Bronchial epithelial cell (primary cell): ENCODE measurements around the gene GRK6. TPM values are rescaled to one million over a fixed set of nuclear protein-coding genes. Genes with fewer than 3 reads are reported as not detected.
A peak's percentile ranks its signal among the peaks of the same experiment; 100 is the strongest.

ENCODE experiments used
- DNase-seq: peaks from one replicate; pipeline ENCODE4 v3.0.0-alpha.2; 2010; ENCODE audit warnings: low read depth
- FAIRE-seq: peaks from 2 replicates; lab custom pipeline; 2011; peaks lifted over from hg19 to GRCh38; lab: Jason Lieb, UNC
- H3K27me3 ChIP-seq: 2 replicates; pipeline ENCODE4 v1.5.1; 2011; ENCODE audit warnings: low read length; ENCODE audit not compliant: control insufficient read depth, insufficient read depth
- H3K36me3 ChIP-seq: 2 replicates; pipeline ENCODE4 v1.5.1; 2011; ENCODE audit warnings: low read length; ENCODE audit not compliant: control insufficient read depth, insufficient read depth
- H3K4me3 ChIP-seq: 2 replicates; pipeline ENCODE4 v1.5.1; 2011; ENCODE audit warnings: mild to moderate bottlenecking, low read depth, low read length, control low read depth
- CTCF ChIP-seq: IDR thresholded peaks from 2 replicates; pipeline ENCODE4 v1.5.1; 2011; ENCODE audit warnings: mild to moderate bottlenecking, moderate library complexity, low read length, control low read depth, inconsistent platforms; ENCODE audit not compliant: insufficient read depth, severe bottlenecking
- total RNA-seq: library from RNA; depleted of rRNA; stranded (reverse); fragments of >200 nt; gene quantifications from 2 replicates; pipeline ENCODE4 v1.2.1, GENCODE V29; 2014

The GRK6 gene
- total RNA-seq, 1 donor from 2014 or later, result 22.9 TPM

- Histone ChIP-seq H3K27me3 (no peaks in the 10 kb centered on the region), H3K4me3 (peak overlapping the region; percentile 70), H3K36me3 (peaks cover 18% of the 10 kb centered on the region)
- DNase-seq (no peak), FAIRE-seq (no peak)
- TF ChIP-seq CTCF, result no peak
Observed at GRCh38 chr5:177472460-177473442, 46.3 kb downstream of the GRK6 start.

GRCh38 chr5:177473443-177474001 lies 47.0 kb downstream of the GRK6 start, which contains the start of gene DBN1:
Gene DBN1 (minus strand): TSS chr5:177473634. CDS start chr5:177473521, 113 bp downstream.
- H3K4me3 ChIP-seq, result peak within 1 kb of the TSS; percentile 70
- FAIRE-seq, result no peak
- peaks cover 12% of the 10 kb centered on the region for H3K36me3 ChIP-seq
- TF ChIP-seq CTCF, result no peak
- H3K27me3 ChIP-seq, result no peaks in the 10 kb centered on the region
- no peak for DNase-seq

- TF ChIP-seq CTCF, result no peak
- FAIRE-seq (no peak), DNase-seq (no peak)
- Histone ChIP-seq H3K4me3 (no peak overlapping the region), H3K36me3 (peaks cover 8% of the 10 kb centered on the region), H3K27me3 (no peaks in the 10 kb centered on the region)
Observed at GRCh38 chr5:177474002-177474476, 47.6 kb downstream of the GRK6 start.

GRCh38 chr5:177474846-177475562 lies 48.5 kb downstream of the GRK6 start:
- FAIRE-seq (no peak), DNase-seq (no peak)
- Histone ChIP-seq H3K4me3 (no peak overlapping the region), H3K27me3 (no peaks in the 10 kb centered on the region), H3K36me3 (peaks cover 6% of the 10 kb centered on the region)
- TF ChIP-seq CTCF, result no peak

GRCh38 chr5:177475563-177476427 lies 49.3 kb downstream of the GRK6 start:
- TF ChIP-seq CTCF, result no peak
- no peak for DNase-seq
- Histone ChIP-seq H3K36me3 (peaks cover 5% of the 10 kb centered on the region), H3K27me3 (no peaks in the 10 kb centered on the region), H3K4me3 (no peak overlapping the region)
- no peak for FAIRE-seq
